ENCODE results near the gene LRPPRC.

LRPPRC gene

GRCh38 chr2:43943323-43943722 is 52.5 kb downstream of the LRPPRC start:
- H3K27ac ChIP-seq (ENCODE audit: low read length) = no peak overlapping the region
- no peaks in the 10 kb centered on the region for H3K9me3 ChIP-seq (ENCODE audit: control insufficient read depth in 2 of 2, low read length in 2 of 2)
- H3K9ac ChIP-seq (ENCODE audit: low read length in 2 of 2) = no peak overlapping the region
- no peaks in the 10 kb centered on the region for H3K27me3 ChIP-seq (ENCODE audit: control insufficient read depth in 1 of 2, insufficient read depth in 2 of 2, low read length in 2 of 2)
- H3K4me1 ChIP-seq (ENCODE audit: control insufficient read depth, insufficient read depth, low read length) = no peaks in the 10 kb centered on the region
- H3K36me3 ChIP-seq (ENCODE audit: control insufficient read depth in 2 of 2, insufficient read depth in 2 of 2, low read length in 2 of 2) = peaks cover 12 to 40% of the 10 kb centered on the region in 2 donors
- no peak overlapping the region for H3K4me3 ChIP-seq (ENCODE audit: low read length in 2 of 2)

GRCh38 chr2:43942881-43943280 is 52.9 kb downstream of the LRPPRC start:
- Histone ChIP-seq H3K9ac (ENCODE audit: low read length in 2 of 2) (no peak overlapping the region), H3K4me3 (ENCODE audit: low read length in 2 of 2) (no peak overlapping the region), H3K36me3 (ENCODE audit: control insufficient read depth in 2 of 2, insufficient read depth in 2 of 2, low read length in 2 of 2) (peaks cover 12 to 36% of the 10 kb centered on the region in 2 donors), H3K4me1 (ENCODE audit: control insufficient read depth, insufficient read depth, low read length) (no peaks in the 10 kb centered on the region), H3K9me3 (ENCODE audit: control insufficient read depth in 2 of 2, low read length in 2 of 2) (no peaks in the 10 kb centered on the region), H3K27ac (ENCODE audit: low read length) (no peak overlapping the region), H3K27me3 (ENCODE audit: control insufficient read depth in 1 of 2, insufficient read depth in 2 of 2, low read length in 2 of 2) (no peaks in the 10 kb centered on the region)

GRCh38 chr2:43941966-43942365 is 53.8 kb downstream of the LRPPRC start:
- Histone ChIP-seq H3K36me3 (ENCODE audit: control insufficient read depth in 2 of 2, insufficient read depth in 2 of 2, low read length in 2 of 2) (peaks cover 8 to 35% of the 10 kb centered on the region in 2 donors), H3K27me3 (ENCODE audit: control insufficient read depth in 1 of 2, insufficient read depth in 2 of 2, low read length in 2 of 2) (no peaks in the 10 kb centered on the region), H3K4me1 (ENCODE audit: control insufficient read depth, insufficient read depth, low read length) (no peaks in the 10 kb centered on the region), H3K9ac (ENCODE audit: low read length in 2 of 2) (no peak overlapping the region), H3K27ac (ENCODE audit: low read length) (no peak overlapping the region), H3K4me3 (ENCODE audit: low read length in 2 of 2) (no peak overlapping the region), H3K9me3 (ENCODE audit: control insufficient read depth in 2 of 2, low read length in 2 of 2) (no peaks in the 10 kb centered on the region)

GRCh38 chr2:43941359-43941758 is 54.4 kb downstream of the LRPPRC start:
- H3K9ac ChIP-seq (ENCODE audit: low read length in 2 of 2) = no peak overlapping the region
- no peak overlapping the region for H3K4me3 ChIP-seq (ENCODE audit: low read length in 2 of 2)
- no peak overlapping the region for H3K27ac ChIP-seq (ENCODE audit: low read length)
- H3K36me3 ChIP-seq (ENCODE audit: control insufficient read depth in 2 of 2, insufficient read depth in 2 of 2, low read length in 2 of 2) = peaks cover 8 to 30% of the 10 kb centered on the region in 2 donors
- no peaks in the 10 kb centered on the region for H3K27me3 ChIP-seq (ENCODE audit: control insufficient read depth in 1 of 2, insufficient read depth in 2 of 2, low read length in 2 of 2)
- H3K4me1 ChIP-seq (ENCODE audit: control insufficient read depth, insufficient read depth, low read length) = no peaks in the 10 kb centered on the region
- no peaks in the 10 kb centered on the region for H3K9me3 ChIP-seq (ENCODE audit: control insufficient read depth in 2 of 2, low read length in 2 of 2)

- H3K27ac ChIP-seq (ENCODE audit: low read length) = no peak overlapping the region
- no peaks in the 10 kb centered on the region for H3K27me3 ChIP-seq (ENCODE audit: control insufficient read depth in 1 of 2, insufficient read depth in 2 of 2, low read length in 2 of 2)
- H3K9ac ChIP-seq (ENCODE audit: low read length in 2 of 2) = no peak overlapping the region
- no peaks in the 10 kb centered on the region for H3K4me1 ChIP-seq (ENCODE audit: control insufficient read depth, insufficient read depth, low read length)
- H3K36me3 ChIP-seq (ENCODE audit: control insufficient read depth in 2 of 2, insufficient read depth in 2 of 2, low read length in 2 of 2) = peaks cover 4 to 19% of the 10 kb centered on the region in 2 donors
- no peaks in the 10 kb centered on the region for H3K9me3 ChIP-seq (ENCODE audit: control insufficient read depth in 2 of 2, low read length in 2 of 2)
- no peak overlapping the region for H3K4me3 ChIP-seq (ENCODE audit: low read length in 2 of 2)
Measured at GRCh38 chr2:43939695-43940256, 56.0 kb downstream of the LRPPRC start.

GRCh38 chr2:43937269-43937820 is 58.4 kb downstream of the LRPPRC start:
- H3K4me1 ChIP-seq (ENCODE audit: control insufficient read depth, insufficient read depth, low read length) = no peaks in the 10 kb centered on the region
- no peaks in the 10 kb centered on the region for H3K27me3 ChIP-seq (ENCODE audit: control insufficient read depth in 1 of 2, insufficient read depth in 2 of 2, low read length in 2 of 2)
- H3K9ac ChIP-seq (ENCODE audit: low read length in 2 of 2) = no peak overlapping the region
- no peak overlapping the region for H3K27ac ChIP-seq (ENCODE audit: low read length)
- H3K4me3 ChIP-seq (ENCODE audit: low read length in 2 of 2) = no peak overlapping the region
- H3K36me3 ChIP-seq (ENCODE audit: control insufficient read depth in 2 of 2, insufficient read depth in 2 of 2, low read length in 2 of 2) = peaks cover 2 to 23% of the 10 kb centered on the region in 2 donors
- no peaks in the 10 kb centered on the region for H3K9me3 ChIP-seq (ENCODE audit: control insufficient read depth in 2 of 2, low read length in 2 of 2)

GRCh38 chr2:43934567-43934966 is 61.2 kb downstream of the LRPPRC start:
- Histone ChIP-seq H3K36me3 (ENCODE audit: control insufficient read depth in 2 of 2, insufficient read depth in 2 of 2, low read length in 2 of 2) (peaks cover 3 to 30% of the 10 kb centered on the region in 2 donors), H3K9ac (ENCODE audit: low read length in 2 of 2) (no peak overlapping the region), H3K27ac (ENCODE audit: low read length) (no peak overlapping the region), H3K9me3 (ENCODE audit: control insufficient read depth in 2 of 2, low read length in 2 of 2) (no peaks in the 10 kb centered on the region), H3K4me3 (ENCODE audit: low read length in 2 of 2) (no peak overlapping the region), H3K4me1 (ENCODE audit: control insufficient read depth, insufficient read depth, low read length) (no peaks in the 10 kb centered on the region), H3K27me3 (ENCODE audit: control insufficient read depth in 1 of 2, insufficient read depth in 2 of 2, low read length in 2 of 2) (no peaks in the 10 kb centered on the region)

GRCh38 chr2:43931293-43931692 is 64.5 kb downstream of the LRPPRC start:
- Histone ChIP-seq H3K9ac (ENCODE audit: low read length in 2 of 2) (no peak overlapping the region), H3K27ac (ENCODE audit: low read length) (no peak overlapping the region), H3K27me3 (ENCODE audit: control insufficient read depth in 1 of 2, insufficient read depth in 2 of 2, low read length in 2 of 2) (no peaks in the 10 kb centered on the region), H3K4me3 (ENCODE audit: low read length in 2 of 2) (no peak overlapping the region), H3K36me3 (ENCODE audit: control insufficient read depth in 2 of 2, insufficient read depth in 2 of 2, low read length in 2 of 2) (peaks cover 5 to 25% of the 10 kb centered on the region in 2 donors), H3K4me1 (ENCODE audit: control insufficient read depth, insufficient read depth, low read length) (no peaks in the 10 kb centered on the region), H3K9me3 (ENCODE audit: control insufficient read depth in 2 of 2, low read length in 2 of 2) (no peaks in the 10 kb centered on the region)

- H3K4me1 ChIP-seq (ENCODE audit: control insufficient read depth, insufficient read depth, low read length) = no peaks in the 10 kb centered on the region
- no peak overlapping the region for H3K27ac ChIP-seq (ENCODE audit: low read length)
- no peak overlapping the region for H3K4me3 ChIP-seq (ENCODE audit: low read length in 2 of 2)
- no peaks in the 10 kb centered on the region for H3K9me3 ChIP-seq (ENCODE audit: control insufficient read depth in 2 of 2, low read length in 2 of 2)
- H3K36me3 ChIP-seq (ENCODE audit: control insufficient read depth in 2 of 2, insufficient read depth in 2 of 2, low read length in 2 of 2) = peaks cover 10 to 35% of the 10 kb centered on the region in 2 donors
- no peaks in the 10 kb centered on the region for H3K27me3 ChIP-seq (ENCODE audit: control insufficient read depth in 1 of 2, insufficient read depth in 2 of 2, low read length in 2 of 2)
- no peak overlapping the region for H3K9ac ChIP-seq (ENCODE audit: low read length in 2 of 2)
Measured at GRCh38 chr2:43927442-43927841, 68.3 kb downstream of the LRPPRC start.

- Histone ChIP-seq H3K36me3 (ENCODE audit: control insufficient read depth in 2 of 2, insufficient read depth in 2 of 2, low read length in 2 of 2) (peaks cover 8 to 23% of the 10 kb centered on the region in 2 donors), H3K9me3 (ENCODE audit: control insufficient read depth in 2 of 2, low read length in 2 of 2) (no peaks in the 10 kb centered on the region)
Measured at GRCh38 chr2:43925431-43925830, 70.4 kb downstream of the LRPPRC start.

GRCh38 chr2:43924463-43924862 is 71.3 kb downstream of the LRPPRC start:
- Histone ChIP-seq H3K4me3 (ENCODE audit: low read length in 2 of 2) (no peak overlapping the region), H3K4me1 (ENCODE audit: control insufficient read depth, insufficient read depth, low read length) (no peaks in the 10 kb centered on the region), H3K9ac (ENCODE audit: low read length in 2 of 2) (no peak overlapping the region), H3K27me3 (ENCODE audit: control insufficient read depth in 1 of 2, insufficient read depth in 2 of 2, low read length in 2 of 2) (no peaks in the 10 kb centered on the region), H3K36me3 (ENCODE audit: control insufficient read depth in 2 of 2, insufficient read depth in 2 of 2, low read length in 2 of 2) (peaks cover 8 to 23% of the 10 kb centered on the region in 2 donors), H3K27ac (ENCODE audit: low read length) (no peak overlapping the region), H3K9me3 (ENCODE audit: control insufficient read depth in 2 of 2, low read length in 2 of 2) (no peaks in the 10 kb centered on the region)

More at GRCh38 chr2:43925431-43925830, 70.4 kb downstream of the LRPPRC start:
- no peaks in the 10 kb centered on the region for H3K27me3 ChIP-seq (ENCODE audit: control insufficient read depth in 1 of 2, insufficient read depth in 2 of 2, low read length in 2 of 2)
- H3K4me3 ChIP-seq (ENCODE audit: low read length in 2 of 2) = no peak overlapping the region
- no peak overlapping the region for H3K9ac ChIP-seq (ENCODE audit: low read length in 2 of 2)
- H3K27ac ChIP-seq (ENCODE audit: low read length) = no peak overlapping the region
- H3K4me1 ChIP-seq (ENCODE audit: control insufficient read depth, insufficient read depth, low read length) = no peaks in the 10 kb centered on the region
